Measurements from ENCODE around the gene PIK3AP1. TPM values are rescaled to one million over a fixed set of nuclear protein-coding genes. Genes with fewer than 3 reads are reported as not detected.
A peak's percentile ranks its signal among the peaks of the same experiment; 100 is the strongest.

The PIK3AP1 gene
- total RNA-seq, 1 experiment from 2014 or later, result 3.7 TPM

GRCh38 chr10:96565774-96566173, 154.5 kb downstream of the PIK3AP1 start:
- ChIA-PET CTCF (no interaction called here), POLR2A (ENCODE audit: unreplicated experiment) (no interaction called here)
- H3K36me3 ChIP-seq (ENCODE audit: low read depth, low read length), result no peaks in the 10 kb centered on the region; the same call in none of the 2 replicates
- intact Hi-C loops (cut with micrococcal nuclease), result no loop called here
- no peaks in the 10 kb centered on the region for H3K9me2 ChIP-seq (replicated peaks; ENCODE audit: low read length)
- H3K27me3 ChIP-seq (ENCODE audit: low read length), result no peaks in the 10 kb centered on the region
- no peaks in the 10 kb centered on the region for H3K9me3 ChIP-seq (ENCODE audit: low read length)
- peaks cover 63% of the 10 kb centered on the region for H3K79me2 ChIP-seq (ENCODE audit: low read length)
- no peaks in the 10 kb centered on the region for H3F3A ChIP-seq (ENCODE audit: low read length, unreplicated experiment)
- H3K27ac ChIP-seq (ENCODE audit: low read length), result no peak overlapping the region
- peaks cover 28% of the 10 kb centered on the region for H4K20me1 ChIP-seq (ENCODE audit: low read length)
- DNase-seq (peak; percentile 30), ATAC-seq (peak; percentile 67)
- TF ChIP-seq CTCF (conservative IDR thresholded peaks at IDR 0.05; ENCODE audit: low read depth, low read length), result no peak
- TF ChIP-seq EZH2 (IDR thresholded peaks at IDR 0.05; ENCODE audit: low read length, unreplicated experiment), result no peak
- TF ChIP-seq EZH2phosphoT487 (IDR thresholded peaks at IDR 0.05; ENCODE audit: borderline replicate concordance, low read length), result no peak
- BruUV-seq (replicated peaks), result no TSS peak
- H3K4me2 ChIP-seq (ENCODE audit: low read length), result no peak overlapping the region
- no peak overlapping the region for H3K4me3 ChIP-seq (ENCODE audit: low read length)
- no peak overlapping the region for H2AFZ ChIP-seq (ENCODE audit: low read length)
- H3K4me1 ChIP-seq (ENCODE audit: insufficient read depth, low read length), result peaks cover 16% of the 10 kb centered on the region
- H3K9ac ChIP-seq (ENCODE audit: low read length), result no peak overlapping the region

DNA sequence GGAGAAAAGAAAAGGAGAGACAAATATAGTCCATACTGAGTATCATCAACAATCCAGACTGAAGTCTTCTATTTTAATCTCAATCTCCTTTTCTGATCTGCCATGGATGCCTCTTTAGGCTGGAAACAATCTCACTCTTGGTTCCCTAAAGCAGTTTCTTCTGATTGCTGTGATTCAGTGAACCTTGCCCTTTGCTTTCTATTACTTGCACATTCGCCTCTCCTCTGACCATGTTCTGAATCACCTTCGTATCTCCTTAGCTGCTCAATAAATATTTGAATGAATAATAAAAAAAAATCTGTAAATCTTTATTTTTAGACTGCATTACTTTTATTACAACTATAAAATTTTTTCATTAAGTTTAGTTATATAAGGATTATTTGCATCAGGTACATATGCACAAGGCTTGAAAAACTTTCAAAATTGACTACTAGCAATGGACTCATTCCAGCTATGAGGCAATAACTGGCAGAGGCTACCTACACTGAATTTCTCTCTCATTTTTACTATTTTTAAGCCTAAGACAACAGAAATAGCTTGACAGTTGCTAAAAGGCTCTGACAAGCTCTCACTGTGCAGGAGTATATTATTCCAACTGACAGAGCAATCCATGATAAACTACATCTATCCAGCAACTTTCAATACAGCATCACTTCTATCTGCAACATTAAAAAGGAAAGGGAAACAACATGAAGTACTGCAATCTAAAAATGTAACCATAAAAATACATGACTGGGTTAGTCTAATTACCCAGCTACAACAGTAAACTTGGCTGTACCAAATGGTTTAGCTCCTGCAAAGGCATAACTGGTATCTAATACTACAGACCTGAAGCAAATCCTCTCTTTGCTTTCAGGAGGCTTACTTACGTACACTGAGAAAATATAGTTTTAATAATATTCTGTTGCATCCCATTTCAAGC, 159.1 kb downstream of the PIK3AP1 start:
- Histone ChIP-seq H4K20me1 (ENCODE audit: low read length) (peaks cover 23% of the 10 kb centered on the region), H3F3A (ENCODE audit: low read length, unreplicated experiment) (no peaks in the 10 kb centered on the region), H3K4me2 (ENCODE audit: low read length) (no peak overlapping the region; the same call in 1 of the 2 replicates), H3K9me3 (ENCODE audit: low read length) (no peaks in the 10 kb centered on the region), H3K4me3 (ENCODE audit: low read length) (no peak overlapping the region), H3K4me1 (ENCODE audit: insufficient read depth, low read length) (peaks cover 18% of the 10 kb centered on the region), H2AFZ (ENCODE audit: low read length) (no peak overlapping the region), H3K79me2 (ENCODE audit: low read length) (peaks cover 21% of the 10 kb centered on the region; the same call in 1 of the 2 replicates), H3K27me3 (ENCODE audit: low read length) (no peaks in the 10 kb centered on the region), H3K27ac (ENCODE audit: low read length) (peak overlapping the region; percentile 37), H3K9ac (ENCODE audit: low read length) (no peak overlapping the region), H3K36me3 (ENCODE audit: low read depth, low read length) (peaks cover 6% of the 10 kb centered on the region; the same call in 1 of the 2 replicates), H3K9me2 (replicated peaks; ENCODE audit: low read length) (no peaks in the 10 kb centered on the region)
- intact Hi-C loops (cut with micrococcal nuclease), result no loop called here
- CTCF ChIA-PET, result interaction anchor here (0.5 kb wide), 1 partner anchor 202 kb away, joined by 3 read pairs; no protein-coding TSS in a partner anchor
- no TSS peak for BruUV-seq (replicated peaks)
- TF ChIP-seq EZH2phosphoT487 (IDR thresholded peaks at IDR 0.05; ENCODE audit: borderline replicate concordance, low read length), result no peak
- no peak for TF ChIP-seq EZH2 (IDR thresholded peaks at IDR 0.05; ENCODE audit: low read length, unreplicated experiment)
- TF ChIP-seq CTCF (conservative IDR thresholded peaks at IDR 0.05; ENCODE audit: low read depth, low read length), result no peak
- DNase-seq, result peak; percentile 40
- ATAC-seq, result peak; percentile 77
- POLR2A ChIA-PET (ENCODE audit: unreplicated experiment), result no interaction called here

DNA sequence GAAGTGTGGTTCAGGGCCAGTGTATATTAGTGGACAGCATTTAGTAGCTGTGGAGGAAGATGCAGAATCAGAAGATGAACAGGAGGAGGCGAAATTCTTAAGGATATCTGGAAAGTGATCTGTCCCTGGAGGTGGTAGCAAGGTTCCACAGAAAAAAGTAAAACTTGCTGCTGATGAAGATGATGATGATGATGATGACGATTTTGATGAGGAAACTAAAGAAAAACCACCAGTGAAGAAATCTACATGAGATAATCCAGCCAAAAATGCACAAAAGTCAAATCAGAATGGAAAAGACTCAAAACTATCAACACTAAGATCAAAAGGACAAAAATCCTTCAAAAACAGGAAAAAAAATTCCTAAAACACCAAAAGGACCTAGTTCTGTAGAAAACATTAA, 159.8 kb downstream of the PIK3AP1 start:
- ATAC-seq (no peak), DNase-seq (no peak)
- H3F3A ChIP-seq (ENCODE audit: low read length, unreplicated experiment), result no peaks in the 10 kb centered on the region
- TF ChIP-seq EZH2 (IDR thresholded peaks at IDR 0.05; ENCODE audit: low read length, unreplicated experiment) (no peak), EZH2phosphoT487 (IDR thresholded peaks at IDR 0.05; ENCODE audit: borderline replicate concordance, low read length) (no peak), CTCF (conservative IDR thresholded peaks at IDR 0.05; ENCODE audit: low read depth, low read length) (no peak)
- no peak overlapping the region; the same call in 1 of the 2 replicates for H3K4me2 ChIP-seq (ENCODE audit: low read length)
- no TSS peak for BruUV-seq (replicated peaks)
- intact Hi-C loops (cut with micrococcal nuclease), result no loop called here
- POLR2A ChIA-PET (ENCODE audit: unreplicated experiment), result no interaction called here
- H3K4me3 ChIP-seq (ENCODE audit: low read length), result no peak overlapping the region
- peaks cover 11% of the 10 kb centered on the region for H3K4me1 ChIP-seq (ENCODE audit: insufficient read depth, low read length)
- H3K9me2 ChIP-seq (replicated peaks; ENCODE audit: low read length), result no peaks in the 10 kb centered on the region
- peaks cover 7% of the 10 kb centered on the region; the same call in 1 of the 2 replicates for H3K36me3 ChIP-seq (ENCODE audit: low read depth, low read length)
- H3K27me3 ChIP-seq (ENCODE audit: low read length), result no peaks in the 10 kb centered on the region
- peaks cover 23% of the 10 kb centered on the region; the same call in 1 of the 2 replicates for H4K20me1 ChIP-seq (ENCODE audit: low read length)
- no peak overlapping the region for H3K9ac ChIP-seq (ENCODE audit: low read length)
- no peak overlapping the region for H2AFZ ChIP-seq (ENCODE audit: low read length)
- CTCF ChIA-PET, result no interaction called here
- H3K79me2 ChIP-seq (ENCODE audit: low read length), result peaks cover 14% of the 10 kb centered on the region; the same call in 1 of the 2 replicates
- no peak overlapping the region for H3K27ac ChIP-seq (ENCODE audit: low read length)
- no peaks in the 10 kb centered on the region for H3K9me3 ChIP-seq (ENCODE audit: low read length)

All from PC-3 (cell line).